GM12864 (cell line): ENCODE measurements around the gene ALX4.

Experiments used
- DNase-seq: peaks from one replicate; pipeline ENCODE4 v3.0.0-alpha.2; 2011; ENCODE audit warnings: low read depth
- H3K4me3 ChIP-seq: 2 replicates; pipeline ENCODE4 v1.5.1; 2011; ENCODE audit warnings: mild to moderate bottlenecking, low read depth, low read length, control low read depth
- TF ChIP-seq, protein P1 (sequence below): IDR thresholded peaks from 2 replicates; pipeline ENCODE4 v1.5.1; 2011; ENCODE audit warnings: low read depth, mild to moderate bottlenecking, moderate library complexity, low read length, control low read depth, inconsistent platforms; ENCODE audit errors: missing control alignments

The ALX4 gene

DNA sequence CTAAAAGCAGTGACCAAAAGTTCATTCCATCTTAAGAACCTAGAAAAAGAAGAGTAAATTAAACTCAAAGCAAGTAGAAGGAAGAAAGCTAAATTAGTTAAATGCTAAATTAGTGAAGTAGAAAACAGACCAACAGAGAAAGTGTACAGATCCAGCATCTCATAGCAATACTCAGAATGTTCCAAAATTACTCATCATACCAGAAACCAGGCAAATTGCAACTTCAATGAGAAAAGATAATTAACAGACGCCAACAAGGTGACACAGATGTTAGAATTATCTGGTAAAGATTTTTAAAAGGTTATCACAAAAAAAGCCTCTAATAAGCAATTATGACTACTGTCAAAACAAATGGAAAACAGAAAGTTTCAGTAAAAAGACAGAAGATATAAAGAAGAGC is 96.8 kb downstream of the ALX4 start:
- no peak overlapping the region for H3K4me3 ChIP-seq
- TF ChIP-seq, protein P1, sequence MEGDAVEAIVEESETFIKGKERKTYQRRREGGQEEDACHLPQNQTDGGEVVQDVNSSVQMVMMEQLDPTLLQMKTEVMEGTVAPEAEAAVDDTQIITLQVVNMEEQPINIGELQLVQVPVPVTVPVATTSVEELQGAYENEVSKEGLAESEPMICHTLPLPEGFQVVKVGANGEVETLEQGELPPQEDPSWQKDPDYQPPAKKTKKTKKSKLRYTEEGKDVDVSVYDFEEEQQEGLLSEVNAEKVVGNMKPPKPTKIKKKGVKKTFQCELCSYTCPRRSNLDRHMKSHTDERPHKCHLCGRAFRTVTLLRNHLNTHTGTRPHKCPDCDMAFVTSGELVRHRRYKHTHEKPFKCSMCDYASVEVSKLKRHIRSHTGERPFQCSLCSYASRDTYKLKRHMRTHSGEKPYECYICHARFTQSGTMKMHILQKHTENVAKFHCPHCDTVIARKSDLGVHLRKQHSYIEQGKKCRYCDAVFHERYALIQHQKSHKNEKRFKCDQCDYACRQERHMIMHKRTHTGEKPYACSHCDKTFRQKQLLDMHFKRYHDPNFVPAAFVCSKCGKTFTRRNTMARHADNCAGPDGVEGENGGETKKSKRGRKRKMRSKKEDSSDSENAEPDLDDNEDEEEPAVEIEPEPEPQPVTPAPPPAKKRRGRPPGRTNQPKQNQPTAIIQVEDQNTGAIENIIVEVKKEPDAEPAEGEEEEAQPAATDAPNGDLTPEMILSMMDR, result no peak
- no peak for DNase-seq

DNA sequence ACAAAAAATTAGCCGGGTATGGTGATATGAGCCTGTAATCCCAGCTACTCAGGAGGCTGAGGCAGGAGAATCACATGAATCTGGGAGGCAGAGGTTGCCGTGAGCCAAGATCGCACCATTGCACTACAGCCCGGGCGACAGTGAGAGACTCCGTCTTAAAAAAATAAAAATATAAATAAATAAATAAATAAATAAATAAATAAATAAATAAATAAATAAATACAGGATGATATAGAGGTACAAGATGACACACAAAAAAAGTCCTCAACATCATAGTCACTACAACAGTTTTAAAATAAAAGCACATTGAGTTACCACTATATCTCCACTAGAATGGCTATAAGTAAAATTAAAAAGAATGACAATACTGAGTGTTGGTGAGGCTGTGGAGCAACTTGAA is 97.8 kb downstream of the ALX4 start:
- no peak overlapping the region for H3K4me3 ChIP-seq
- TF ChIP-seq, protein P1, result no peak
- DNase-seq, result no peak
